Heart left ventricle (tissue), 13 donors: ENCODE data around the gene RNF26.
A peak's percentile ranks its signal among the peaks of the same experiment; 100 is the strongest.

ENCODE experiments used
- POLR2A ChIP-seq, 2 donors: fragments of 450-650 bp; IDR thresholded peaks; one replicate each; pipeline ENCODE4 v1.6.1; 2017; ENCODE audit warnings: antibody characterized with exemption in 2 of 2, mild to moderate bottlenecking in 2 of 2, moderate library complexity in 2 of 2
- TF ChIP-seq, protein P1 (sequence below), 12 donors: fragments of 200-600 bp; sonication (generic) in 4 of 12; IDR thresholded peaks; one replicate each; pipeline versions ENCODE4 v1.5.0 to v1.8.0; 2018 to 2022; ENCODE audit warnings: antibody characterized with exemption in 12 of 12, mild to moderate bottlenecking in 5 of 12
- donor health status: ischemic (EF 13 %, LVEDD 7.1; RV severe dilation, severe dysfunction).
- donor health status: DM: no; HTN: yes; CAD: no.
- donor health status: DM: no; HTN: no; CAD: no.
- donor health status: ischemic (EF 25% LVEDD 6.9; RV normal size, moderate dysfunction).
- donor health status: ischemic (EF 25% LVEDD 5.7; RV mildly dilated, moderate dysfunction).
- donor health status: ischemic (EF 35%, LVEDD 5.7; RV mildly dilated, moderate dysfunction).
- donor health status: nonischemic (EF 11% LVEDD 7.7; RV severe dilation, severe dysfunction).
- donor health status: DM: yes; HTN: yes; CAD: no.
- donor health status: PGD.
- donor health status: ischemic (EF 29% LVEDD 5.4; RV normal size, mild dysfunction).
- donor health status: nonischemic (EF 23%, LVEDD 6.1; RV moderate dilation, normal function).

DNA sequence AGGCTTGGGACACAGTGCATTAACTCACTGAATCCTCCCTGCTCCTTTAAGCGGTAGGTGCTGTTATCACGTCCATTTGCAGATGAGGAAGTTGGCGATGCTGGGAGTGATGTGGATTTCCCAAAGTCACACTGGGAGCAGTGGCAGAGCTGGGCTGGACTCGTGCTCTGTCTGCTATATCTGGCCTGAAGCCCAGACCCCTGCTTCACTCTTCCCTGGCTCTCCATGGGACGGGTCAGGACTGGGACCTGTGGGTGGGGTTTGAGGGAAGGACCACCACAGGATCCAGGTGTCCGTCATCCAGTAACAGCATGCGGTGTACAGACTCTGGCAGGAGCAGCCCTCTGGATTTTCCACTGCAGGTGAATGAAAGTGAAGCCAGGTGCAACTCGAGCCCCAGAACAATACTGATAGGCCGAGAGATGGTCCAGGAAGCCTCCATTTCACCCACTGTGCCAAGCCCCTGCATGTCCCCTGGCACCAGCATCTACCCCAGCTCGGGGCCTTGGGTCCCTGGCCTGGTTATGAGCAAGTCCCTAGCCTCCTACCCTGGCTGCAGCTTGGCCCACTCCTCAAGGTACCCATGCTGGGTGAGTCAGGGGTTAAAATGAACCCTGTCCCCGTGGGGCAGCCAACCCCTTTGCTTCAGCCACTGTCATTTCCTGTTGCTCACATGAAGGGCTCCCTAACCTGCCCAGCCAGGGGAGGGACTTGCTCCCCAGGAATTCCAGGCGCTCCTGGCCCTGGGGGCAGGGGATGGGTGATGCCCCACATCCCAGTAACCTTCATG is 43.0 kb downstream of the RNF26 start:
- TF ChIP-seq, protein P1, sequence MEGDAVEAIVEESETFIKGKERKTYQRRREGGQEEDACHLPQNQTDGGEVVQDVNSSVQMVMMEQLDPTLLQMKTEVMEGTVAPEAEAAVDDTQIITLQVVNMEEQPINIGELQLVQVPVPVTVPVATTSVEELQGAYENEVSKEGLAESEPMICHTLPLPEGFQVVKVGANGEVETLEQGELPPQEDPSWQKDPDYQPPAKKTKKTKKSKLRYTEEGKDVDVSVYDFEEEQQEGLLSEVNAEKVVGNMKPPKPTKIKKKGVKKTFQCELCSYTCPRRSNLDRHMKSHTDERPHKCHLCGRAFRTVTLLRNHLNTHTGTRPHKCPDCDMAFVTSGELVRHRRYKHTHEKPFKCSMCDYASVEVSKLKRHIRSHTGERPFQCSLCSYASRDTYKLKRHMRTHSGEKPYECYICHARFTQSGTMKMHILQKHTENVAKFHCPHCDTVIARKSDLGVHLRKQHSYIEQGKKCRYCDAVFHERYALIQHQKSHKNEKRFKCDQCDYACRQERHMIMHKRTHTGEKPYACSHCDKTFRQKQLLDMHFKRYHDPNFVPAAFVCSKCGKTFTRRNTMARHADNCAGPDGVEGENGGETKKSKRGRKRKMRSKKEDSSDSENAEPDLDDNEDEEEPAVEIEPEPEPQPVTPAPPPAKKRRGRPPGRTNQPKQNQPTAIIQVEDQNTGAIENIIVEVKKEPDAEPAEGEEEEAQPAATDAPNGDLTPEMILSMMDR (IDR thresholded peaks at IDR 0.05) = no peak
- peak in 1 of 2 donors; percentile 27 for TF ChIP-seq POLR2A (IDR thresholded peaks at IDR 0.05)
